SHP77 treated with DMSO at 0.1 percent for 48 hours (cell line): ENCODE measurements around the gene BMAL1.

ENCODE experiments used
- DNase-seq: peaks from one replicate; lab custom pipeline; 2025; lab: John Stamatoyannopoulos, UW

Gene BMAL1

DNA sequence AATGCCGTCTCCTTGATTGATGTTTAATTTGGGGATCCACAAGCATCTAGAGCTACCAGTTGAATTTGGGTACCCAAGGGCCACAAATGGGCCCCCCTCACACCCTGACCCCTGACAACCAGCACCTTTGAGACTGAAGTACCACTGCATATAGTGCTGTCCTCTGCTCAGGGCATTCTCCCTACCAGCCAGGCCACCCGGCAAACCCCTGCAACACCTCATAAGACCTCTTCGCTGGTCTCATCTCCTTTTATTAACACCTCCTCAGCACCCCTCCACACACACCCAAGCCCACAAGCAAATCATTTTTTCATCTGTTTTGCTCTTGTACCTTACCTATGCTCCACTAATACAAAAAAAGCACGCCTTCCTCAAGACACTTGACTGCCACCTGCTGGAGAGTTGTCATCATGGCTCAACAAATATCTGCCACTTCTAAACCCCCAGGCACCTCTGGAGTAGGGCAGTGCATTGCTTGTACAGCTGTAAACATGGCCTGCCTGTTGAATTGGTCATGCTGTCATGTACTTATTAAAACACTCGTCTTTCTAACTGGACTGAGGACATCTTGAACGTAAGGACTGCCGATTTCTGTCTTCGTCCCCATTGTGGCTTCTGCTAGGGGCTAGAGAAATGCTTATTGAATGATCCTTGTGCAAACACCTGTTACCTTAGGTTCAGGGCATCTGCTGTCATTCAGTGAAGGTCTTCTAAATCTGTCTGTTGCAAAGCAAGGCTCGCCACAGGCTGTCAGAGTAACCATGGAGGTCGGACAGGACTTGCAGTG is 66.5 kb downstream of the BMAL1 start:
- DNase-seq, result no peak

DNA sequence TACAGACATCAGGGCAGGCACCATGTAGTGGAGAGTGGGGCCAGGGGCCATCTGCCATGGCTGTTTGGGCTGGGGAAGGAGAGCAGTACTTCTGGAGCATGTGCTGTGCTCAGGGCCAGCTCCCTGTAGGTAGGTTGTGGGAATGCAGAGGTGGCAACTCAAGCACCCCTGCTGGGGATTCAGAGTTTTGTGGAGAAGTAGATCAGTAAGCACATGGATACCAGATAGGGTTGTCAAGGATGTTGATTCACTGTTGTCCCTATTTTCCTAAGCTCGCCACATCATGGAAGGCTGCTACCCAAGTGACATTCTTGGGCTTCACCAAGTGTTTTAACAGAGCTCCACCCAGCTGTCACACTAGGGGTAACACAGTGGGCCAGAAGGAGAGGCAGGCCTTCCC is 67.2 kb downstream of the BMAL1 start:
- DNase-seq, result no peak

DNA sequence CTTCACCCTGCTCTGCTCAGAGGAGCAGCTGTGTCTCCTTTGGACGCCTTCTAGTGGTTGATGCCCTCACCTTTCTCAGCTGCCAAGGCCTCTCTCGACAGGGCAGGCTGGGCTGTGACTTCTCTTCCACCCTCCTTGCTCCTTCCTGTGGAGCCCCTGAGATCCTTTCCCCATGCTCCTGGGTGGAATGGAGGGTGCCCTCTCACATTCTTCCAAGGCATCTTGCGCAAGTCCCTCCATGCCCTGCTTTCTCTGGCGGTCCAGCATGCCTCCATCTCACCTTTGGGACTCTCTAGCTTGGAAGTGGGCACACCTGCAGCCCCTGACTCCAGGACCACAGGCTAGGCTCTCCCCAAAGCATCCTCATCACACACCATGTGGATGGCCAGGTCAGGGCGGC is 68.9 kb downstream of the BMAL1 start:
- DNase-seq, result no peak

DNA sequence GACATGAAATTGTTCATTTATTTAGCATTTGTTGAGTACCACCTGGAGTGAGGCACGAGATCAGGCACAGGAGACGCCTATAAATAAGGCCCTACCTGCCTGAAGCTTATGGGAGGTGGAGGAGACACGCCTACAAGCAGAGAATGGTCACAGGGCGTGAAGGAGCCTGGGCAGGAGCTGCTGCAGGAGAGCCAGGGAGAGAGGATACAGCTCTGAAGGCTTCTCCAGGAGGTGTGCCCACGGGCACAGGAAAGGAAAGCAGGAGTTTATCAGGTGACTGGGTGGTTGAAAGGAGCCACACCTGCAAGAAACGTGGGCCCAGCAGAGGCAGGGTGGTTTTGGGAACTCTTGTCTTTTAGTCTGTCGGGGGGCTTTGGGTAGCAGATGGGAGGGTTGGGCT is 70.3 kb downstream of the BMAL1 start:
- no peak for DNase-seq

DNA sequence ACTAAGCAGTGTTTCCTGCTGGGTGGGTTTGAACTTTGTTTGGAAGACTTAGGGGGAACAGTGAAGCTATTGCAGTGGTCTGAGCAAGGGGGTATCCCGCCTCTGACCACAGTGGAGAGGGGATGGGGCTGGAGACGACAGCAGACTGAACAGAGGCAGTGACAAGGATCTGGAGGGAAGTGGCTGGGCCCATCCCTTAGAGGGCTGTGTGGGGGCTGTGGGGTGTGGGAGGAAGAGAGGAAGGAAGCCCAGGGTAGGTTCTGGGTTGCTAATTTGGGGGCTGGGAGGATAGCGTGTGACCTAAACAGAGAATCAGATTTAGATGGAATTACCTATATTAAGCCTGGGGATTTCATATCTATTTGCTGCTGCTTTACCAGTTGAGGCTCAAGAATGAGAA is 70.7 kb downstream of the BMAL1 start:
- no peak for DNase-seq

DNA sequence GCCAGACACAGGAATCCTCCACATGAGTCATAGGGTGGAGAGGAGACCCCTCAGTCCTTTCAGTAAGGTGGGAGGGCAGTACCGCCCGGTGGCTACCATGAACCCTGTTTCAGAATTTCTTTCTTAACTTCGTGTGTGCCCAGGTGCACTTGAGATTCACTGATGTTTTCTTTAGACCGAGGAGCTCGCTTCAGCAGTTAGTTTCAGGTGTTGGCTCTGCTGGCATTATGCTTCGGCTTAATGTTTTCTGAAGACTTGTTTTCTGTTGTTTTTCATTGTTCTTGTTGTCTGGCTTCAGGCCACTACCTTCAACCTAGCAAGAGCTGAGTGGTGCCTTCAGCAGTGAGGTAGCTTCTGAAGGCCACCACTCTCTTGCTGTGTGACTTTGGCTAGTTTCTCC is 71.5 kb downstream of the BMAL1 start:
- no peak for DNase-seq

DNA sequence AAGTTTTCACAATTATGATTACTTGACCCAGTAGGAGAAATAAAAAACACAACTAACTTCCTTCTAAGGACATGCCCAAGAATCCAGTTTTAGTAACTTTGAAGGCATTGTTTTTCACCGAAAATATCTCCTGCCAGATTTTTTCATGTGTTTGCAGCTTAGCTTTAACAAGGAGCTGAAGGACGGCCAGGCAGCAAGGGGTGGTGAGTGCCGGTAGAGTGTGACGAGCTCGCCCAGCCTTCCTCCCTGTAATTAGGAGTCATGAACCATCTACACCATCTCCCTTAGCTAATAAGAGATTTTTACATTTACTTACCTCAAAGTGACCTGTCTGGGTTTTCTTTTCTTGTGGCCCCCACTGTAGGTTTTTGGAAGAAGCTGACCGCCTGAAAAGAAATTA is 72.0 kb downstream of the BMAL1 start:
- no peak for DNase-seq

DNA sequence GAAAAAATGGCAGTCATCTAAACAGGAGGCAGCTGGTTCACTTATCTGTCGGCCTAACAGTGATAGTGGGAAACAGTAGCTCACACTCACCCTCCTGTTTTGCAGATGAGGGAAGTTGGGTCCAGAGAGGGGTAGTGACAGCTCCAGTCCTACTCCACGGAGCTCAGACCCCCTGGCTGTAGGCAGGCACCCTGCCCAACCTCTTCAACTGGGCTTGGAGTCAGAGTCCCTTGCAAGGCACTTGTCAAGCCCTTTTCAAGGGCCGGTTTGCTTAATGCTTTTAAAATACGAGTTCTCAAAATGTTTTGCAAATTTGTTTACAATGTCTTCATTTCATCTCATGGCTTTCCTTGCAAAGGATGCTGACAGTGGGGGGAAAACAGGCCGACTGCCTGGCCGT is 75.1 kb downstream of the BMAL1 start:
- no peak for DNase-seq

DNA sequence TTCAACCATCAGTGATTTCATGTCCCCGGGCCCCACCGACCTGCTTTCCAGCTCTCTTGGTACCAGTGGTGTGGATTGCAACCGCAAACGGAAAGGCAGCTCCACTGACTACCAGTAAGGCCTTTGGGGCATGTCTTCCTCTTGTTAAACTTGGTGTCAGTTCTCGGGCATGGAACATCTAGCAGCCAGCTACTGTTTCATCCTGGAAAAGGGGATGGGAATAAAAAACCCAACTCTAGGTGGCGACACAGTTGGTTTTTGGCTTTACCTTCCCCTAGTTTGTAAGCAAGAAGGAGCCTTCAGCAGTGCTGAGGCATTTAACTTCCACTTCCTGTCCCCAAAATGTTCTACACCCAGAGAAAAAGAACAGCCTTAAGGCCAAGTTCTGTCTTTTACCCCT is 76.7 kb downstream of the BMAL1 start:
- no peak for DNase-seq

DNA sequence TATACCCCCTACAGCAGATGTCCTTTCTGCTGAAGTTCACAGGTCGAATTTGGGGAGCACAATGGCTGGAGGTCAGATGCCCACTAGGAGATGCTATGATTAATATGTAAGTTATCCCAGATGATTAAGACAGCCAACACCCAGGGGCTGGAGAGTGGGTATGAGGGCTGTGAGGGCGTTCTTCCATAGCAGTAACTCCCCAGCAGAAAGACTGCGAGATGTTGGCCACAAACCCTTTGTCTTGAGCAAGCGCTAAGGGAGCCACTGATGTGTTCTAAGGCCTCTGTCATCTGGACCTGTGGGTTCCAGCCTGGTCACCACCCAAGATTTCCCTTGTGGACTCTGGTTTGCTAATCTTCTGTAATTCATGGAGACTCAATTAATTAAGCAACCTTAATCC is 77.6 kb downstream of the BMAL1 start:
- DNase-seq, result no peak

DNA sequence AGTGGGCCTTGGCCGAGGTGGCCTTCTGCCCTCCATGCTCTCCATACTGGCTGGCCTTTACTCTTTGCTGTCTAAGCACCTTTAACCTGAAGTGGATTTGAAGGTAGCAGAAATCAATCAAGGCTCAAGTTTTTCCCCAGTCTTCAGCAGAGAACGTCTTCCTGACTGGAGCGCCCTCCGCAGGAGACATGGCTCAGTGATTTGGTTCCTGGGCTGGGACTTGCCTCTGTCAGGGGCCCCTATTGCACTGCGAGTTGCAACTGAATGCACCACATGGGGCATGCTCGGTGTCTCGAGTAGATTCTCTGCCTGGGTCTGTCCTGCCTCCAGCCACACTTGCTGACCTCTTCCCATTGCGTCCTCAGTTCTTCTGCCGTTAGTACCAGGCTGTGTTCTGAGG is 79.6 kb downstream of the BMAL1 start:
- DNase-seq, result no peak

DNA sequence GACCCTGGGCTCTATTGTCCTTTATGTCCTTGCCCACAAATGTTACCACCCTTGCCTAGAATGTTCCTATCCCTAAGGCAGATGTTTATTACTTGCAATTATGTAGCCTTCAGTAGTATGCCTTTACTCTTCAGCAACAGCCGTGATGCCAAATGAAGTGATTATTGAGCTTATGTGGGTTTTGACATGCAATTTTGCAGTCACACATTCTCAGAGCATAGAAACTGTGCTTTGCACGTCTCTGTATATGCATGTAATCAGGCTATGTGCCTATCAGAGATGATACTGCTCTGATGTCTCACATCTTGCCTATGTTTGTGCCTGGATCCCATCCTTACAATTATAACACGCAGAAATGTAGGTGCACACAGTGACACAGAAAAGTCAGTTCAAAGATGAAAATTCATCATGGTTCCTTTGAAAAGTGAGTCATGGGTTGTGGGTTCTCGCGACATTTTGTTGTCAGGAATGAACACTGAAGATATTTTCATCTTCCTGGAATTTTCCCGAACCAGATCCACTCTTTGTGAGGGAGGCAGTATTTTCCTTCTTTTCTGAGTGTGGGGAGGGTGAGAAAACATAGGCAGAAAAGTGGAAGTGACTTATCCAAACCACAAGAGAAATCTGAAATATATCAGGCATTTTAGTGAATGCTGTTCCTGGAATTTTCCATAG is 81.1 kb downstream of the BMAL1 start:
- DNase-seq, result no peak

DNA sequence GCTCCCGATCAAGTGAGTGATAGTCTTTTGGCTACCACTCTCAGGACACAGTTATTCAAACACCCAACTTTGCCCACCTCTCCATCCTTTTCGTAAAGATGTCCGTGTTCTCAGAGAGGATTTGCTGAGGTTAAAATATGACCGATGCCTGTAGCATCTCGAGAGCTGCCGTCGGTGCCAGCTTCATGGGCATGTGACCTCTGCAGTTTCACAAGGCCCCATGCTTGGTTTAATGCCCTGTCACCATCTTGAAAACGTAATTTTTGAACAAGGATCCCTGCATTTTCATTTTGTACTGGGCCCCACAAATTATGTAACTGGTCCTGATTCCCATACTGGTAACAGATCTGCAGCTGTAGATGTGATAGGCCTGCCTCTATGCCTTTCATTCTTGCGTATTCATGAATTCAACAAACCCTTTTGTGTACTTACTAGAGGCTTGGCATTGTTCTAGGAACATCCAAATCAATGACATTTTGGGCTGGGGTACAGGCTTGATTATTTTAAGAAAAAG is 85.1 kb downstream of the BMAL1 start:
- no peak for DNase-seq

DNA sequence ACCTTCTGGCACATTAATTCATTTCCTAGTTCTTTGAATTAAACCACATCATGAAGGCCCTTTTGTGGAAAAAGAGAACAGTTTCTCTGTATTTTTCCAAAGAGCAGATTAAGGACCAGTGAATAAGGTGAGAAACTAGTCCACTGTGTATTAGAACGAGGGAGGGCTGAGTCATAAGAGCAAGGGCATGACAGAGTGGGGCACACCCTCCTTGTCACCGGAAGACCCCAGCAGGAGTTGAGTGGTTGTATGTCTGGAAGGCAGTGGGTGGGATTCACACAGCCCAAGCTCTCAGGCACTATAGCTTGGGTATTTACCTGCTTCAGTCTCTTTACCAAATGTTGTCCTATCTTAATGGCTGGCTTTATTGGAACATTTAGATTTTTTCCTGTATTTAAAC is 86.8 kb downstream of the BMAL1 start:
- DNase-seq, result no peak

DNA sequence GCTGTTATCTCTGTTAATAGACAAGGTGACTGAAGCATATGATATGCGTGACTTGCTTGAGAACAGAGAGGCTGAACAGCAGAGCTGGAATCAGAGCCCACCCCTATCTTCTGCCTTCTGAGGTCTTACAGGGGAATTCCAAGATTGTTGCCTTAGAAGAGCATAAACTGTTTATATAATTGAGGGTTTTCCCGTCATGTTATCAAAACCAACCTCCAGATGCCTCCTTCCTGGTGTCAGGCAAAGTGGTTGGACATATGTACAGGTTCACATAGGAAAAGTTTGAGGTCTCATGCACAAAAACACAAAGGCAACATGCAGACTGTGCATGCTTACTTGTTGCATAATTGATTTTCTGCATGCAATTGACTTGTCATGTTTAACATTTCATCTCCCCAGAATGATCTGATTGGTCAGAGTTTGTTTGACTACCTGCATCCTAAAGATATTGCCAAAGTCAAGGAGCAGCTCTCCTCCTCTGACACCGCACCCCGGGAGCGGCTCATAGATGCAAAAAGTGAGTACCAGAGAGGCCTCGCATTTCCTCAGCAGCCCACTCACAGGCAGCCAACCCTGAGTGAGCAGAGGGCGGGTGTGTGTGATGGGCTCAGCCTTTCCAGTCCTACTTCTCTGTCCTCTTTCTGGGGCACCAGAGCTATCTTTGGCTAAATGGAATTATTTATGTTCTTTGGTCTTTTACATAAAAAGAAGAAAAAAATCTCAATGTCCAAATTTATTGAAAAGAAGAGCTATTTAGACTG is 88.9 kb downstream of the BMAL1 start:
- no peak for DNase-seq

DNA sequence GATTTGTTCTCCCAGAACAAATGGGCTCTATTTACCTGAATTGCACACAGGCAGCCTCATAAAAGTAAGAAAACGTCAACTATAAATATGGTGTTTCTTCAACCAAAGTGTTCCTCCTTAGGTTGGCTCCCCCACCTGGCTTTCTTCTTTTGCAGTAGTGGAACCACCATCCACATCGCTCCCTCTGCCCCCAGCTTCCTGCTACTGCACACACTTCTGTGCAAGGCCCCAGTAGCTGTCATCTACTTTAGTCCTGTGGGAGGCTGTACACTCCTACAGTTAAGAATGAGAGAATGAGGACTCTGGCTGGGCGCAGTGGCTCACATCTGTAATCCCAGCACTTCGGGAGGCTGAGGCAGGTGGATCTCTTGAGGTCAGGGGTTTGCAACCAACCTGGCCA is 89.5 kb downstream of the BMAL1 start:
- DNase-seq, result no peak

DNA sequence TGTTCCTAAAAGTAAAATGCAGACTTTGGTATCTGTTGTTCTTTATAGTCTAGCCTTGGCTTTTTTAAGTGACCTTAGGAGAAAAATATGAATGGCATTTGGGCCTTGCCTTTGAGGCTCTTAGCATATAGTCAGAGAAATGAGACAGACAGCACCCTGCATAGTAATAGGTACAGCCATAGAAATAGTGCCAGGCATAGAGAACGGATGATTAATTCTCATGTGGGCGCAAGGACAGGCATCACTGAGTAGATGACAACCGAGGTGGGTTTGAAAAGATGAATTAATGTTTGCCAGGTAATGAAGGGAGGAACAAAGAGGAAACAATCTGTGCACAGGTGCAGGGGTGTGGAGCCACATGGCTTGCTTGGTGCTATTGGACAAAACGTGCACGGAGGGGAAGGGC is 90.5 kb downstream of the BMAL1 start:
- no peak for DNase-seq

DNA sequence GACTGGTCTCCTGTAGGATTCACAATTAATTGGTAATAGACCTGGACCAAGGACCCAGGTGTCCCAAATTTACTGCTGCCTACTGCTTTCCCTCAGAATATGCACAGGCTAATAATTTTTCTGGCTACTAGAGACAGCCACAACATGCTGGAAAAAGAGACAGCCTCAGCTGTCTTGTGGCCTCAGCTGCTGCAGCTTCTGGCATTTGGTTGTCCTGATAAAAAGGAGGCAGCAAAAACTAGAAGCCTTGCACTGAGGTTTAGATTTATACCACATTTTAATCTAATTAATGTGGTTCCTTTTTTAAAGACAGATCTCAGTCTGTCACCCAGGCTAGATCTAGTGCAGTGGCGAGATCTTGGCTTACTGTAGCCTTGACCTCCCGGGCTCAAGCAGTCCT is 95.6 kb downstream of the BMAL1 start:
- no peak for DNase-seq

DNA sequence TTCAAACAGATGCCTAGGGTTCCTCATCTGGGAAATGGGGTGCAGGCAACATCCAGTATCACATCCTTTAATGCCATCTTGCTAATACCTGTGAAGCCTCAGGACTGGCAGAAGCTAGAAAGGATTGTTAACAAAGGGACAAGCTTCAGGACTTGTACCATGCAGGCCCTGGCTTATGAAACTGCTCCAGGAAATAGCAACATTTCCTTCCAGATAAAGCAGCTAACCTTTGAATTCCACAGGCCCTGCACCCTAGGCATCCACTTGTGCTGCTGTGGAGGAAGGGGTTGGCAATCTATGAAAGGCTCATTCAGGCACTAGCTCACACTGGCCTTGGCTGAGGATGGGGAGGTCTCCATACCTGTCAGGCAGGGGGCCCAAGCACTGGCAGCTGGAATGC is 98.2 kb downstream of the BMAL1 start:
- DNase-seq, result no peak

DNA sequence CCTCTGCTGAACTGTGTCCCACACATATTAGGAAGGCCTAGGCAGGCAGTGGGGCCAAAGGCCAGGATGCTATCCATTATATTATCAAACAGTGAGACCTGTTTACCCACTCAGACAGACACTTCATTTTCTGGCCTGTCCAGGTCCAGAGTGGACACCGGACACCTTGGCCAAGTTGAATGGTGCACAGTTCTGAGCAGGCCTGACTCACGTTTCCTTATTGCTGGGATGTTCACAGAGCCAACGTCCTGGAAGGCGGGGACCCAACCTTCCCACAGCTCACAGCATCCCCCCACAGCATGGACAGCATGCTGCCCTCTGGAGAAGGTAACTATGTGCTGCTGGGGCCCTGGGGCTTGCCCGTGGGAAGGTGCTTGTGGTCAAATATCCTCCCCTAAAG is 98.8 kb downstream of the BMAL1 start:
- DNase-seq, result no peak

DNA sequence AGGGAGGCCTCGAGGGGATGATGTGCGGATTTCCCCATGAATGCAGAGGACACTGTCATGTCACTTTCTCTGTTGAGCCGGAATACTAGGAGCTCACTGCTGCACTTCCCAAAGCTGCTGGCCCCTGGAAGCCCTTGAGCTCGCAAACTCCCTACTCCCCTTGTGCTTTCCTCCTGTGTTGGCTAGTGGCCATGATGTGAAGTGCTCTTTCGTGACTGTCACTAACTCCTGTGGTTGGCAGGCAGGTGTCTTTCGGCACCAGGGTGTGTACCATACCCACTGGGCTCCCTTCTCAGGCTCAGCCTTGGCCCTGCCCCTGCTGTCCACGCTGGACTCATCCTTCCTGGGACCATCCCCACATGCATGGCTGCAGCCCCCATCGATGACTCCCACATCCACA is 99.2 kb downstream of the BMAL1 start:
- DNase-seq, result no peak

DNA sequence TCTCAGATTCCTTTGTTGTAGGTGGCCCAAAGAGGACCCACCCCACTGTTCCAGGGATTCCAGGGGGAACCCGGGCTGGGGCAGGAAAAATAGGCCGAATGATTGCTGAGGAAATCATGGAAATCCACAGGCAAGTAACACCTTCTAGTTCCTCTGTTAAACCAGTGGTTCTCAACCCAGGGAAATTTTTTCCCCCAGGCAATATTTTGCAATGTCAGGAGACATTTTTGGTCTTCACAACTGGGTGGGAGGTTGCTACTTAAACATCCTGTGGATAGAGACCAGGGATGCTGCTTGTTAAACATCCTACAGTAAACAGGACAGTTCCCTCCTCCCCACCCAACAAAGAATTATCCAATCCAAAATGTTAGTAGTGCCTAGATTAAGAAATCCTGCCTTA is 100.7 kb downstream of the BMAL1 start:
- no peak for DNase-seq

DNA sequence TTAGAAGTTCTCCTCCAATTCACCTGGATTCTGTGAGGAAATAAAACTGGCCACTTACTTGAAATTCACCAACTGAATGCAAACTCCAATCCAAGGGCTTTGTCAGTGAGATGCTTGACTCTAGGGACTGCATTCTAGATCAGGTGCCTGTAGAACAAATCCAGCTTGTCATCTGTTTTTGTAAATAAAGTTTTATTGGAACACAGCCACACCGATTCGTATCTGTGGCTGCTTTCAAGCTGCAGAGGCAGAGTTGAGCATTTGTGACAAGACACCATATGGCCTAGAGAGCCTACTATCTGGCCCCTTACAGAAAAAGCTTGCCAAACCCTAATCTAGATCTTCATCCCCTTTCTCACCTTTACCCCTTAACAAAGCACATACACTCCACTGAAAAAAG is 103.1 kb downstream of the BMAL1 start:
- DNase-seq, result no peak
